Skin epidermis (tissue), 12 donors: ENCODE measurements around the gene YWHAQ.
A peak's percentile ranks its signal among the peaks of the same experiment; 100 is the strongest.
"Not testable (repeated sequence)": the region's sequence is repeated elsewhere in the genome, so short reads cannot be mapped to it uniquely, and the experiment has no call there.

Source experiments
- H3K27ac ChIP-seq, 21 experiments: fragments of 200-600 bp; sonication (generic) in 11 of 21; one replicate each; pipeline ENCODE4 v1.5.0; 2020; ENCODE audit warnings: mild to moderate bottlenecking in 3 of 21, inconsistent platforms in 2 of 21, moderate library complexity in 2 of 21
- H3K4me3 ChIP-seq, 7 experiments: fragments of 200-600 bp; sonication (generic) in 2 of 7; one replicate each; pipeline ENCODE4 v1.5.0; 2020; ENCODE audit warnings: inconsistent platforms in 2 of 7, mild to moderate bottlenecking in 2 of 7, moderate library complexity in 1 of 7

Gene YWHAQ

GRCh38 chr2:9601397-9601796 is 29.4 kb downstream of the YWHAQ start:
- no peak overlapping the region for H3K27ac ChIP-seq
- H3K4me3 ChIP-seq = no peak overlapping the region

- H3K27ac ChIP-seq = no peak overlapping the region
- H3K4me3 ChIP-seq = no peak overlapping the region
Measured at GRCh38 chr2:9599430-9599829, 31.4 kb downstream of the YWHAQ start.

GRCh38 chr2:9596621-9597311 is 34.0 kb downstream of the YWHAQ start:
- H3K4me3 ChIP-seq = no peak overlapping the region
- peak overlapping the region in 2 of 21 experiments; percentile 3 to 62 for H3K27ac ChIP-seq

- Histone ChIP-seq H3K4me3 (no peak overlapping the region), H3K27ac (peak overlapping the region in 2 of 21 experiments; percentile 52 to 62)
Measured at GRCh38 chr2:9595746-9596145, 35.1 kb downstream of the YWHAQ start.

- H3K27ac ChIP-seq = peak overlapping the region in 9 of 21 experiments; percentile 1 to 72 (median 46)
- H3K4me3 ChIP-seq = not testable (repeated sequence)
Measured at GRCh38 chr2:9595256-9595655, 35.5 kb downstream of the YWHAQ start.

GRCh38 chr2:9594366-9595054 is 36.3 kb downstream of the YWHAQ start:
- Histone ChIP-seq H3K27ac (peak overlapping the region in 13 of 21 experiments; percentile 7 to 72 (median 46)), H3K4me3 (no peak overlapping the region)

- H3K4me3 ChIP-seq = no peak overlapping the region
- H3K27ac ChIP-seq = peak overlapping the region in 7 of 21 experiments; percentile 17 to 71 (median 55)
Measured at GRCh38 chr2:9593925-9594324, 36.9 kb downstream of the YWHAQ start.

GRCh38 chr2:9592699-9593098 is 38.1 kb downstream of the YWHAQ start:
- no peak overlapping the region for H3K27ac ChIP-seq
- no peak overlapping the region for H3K4me3 ChIP-seq

- no peak overlapping the region for H3K4me3 ChIP-seq
- H3K27ac ChIP-seq = no peak overlapping the region
Measured at GRCh38 chr2:9590641-9591040, 40.2 kb downstream of the YWHAQ start.

- H3K27ac ChIP-seq = no peak overlapping the region
- H3K4me3 ChIP-seq = no peak overlapping the region
Measured at GRCh38 chr2:9586465-9586864, 44.3 kb downstream of the YWHAQ start.

- no peak overlapping the region for H3K4me3 ChIP-seq
- no peak overlapping the region for H3K27ac ChIP-seq
Measured at GRCh38 chr2:9585486-9585885, 45.3 kb downstream of the YWHAQ start.

GRCh38 chr2:9584902-9585301 is 45.9 kb downstream of the YWHAQ start:
- H3K27ac ChIP-seq, H3K4me3 ChIP-seq: not testable (repeated sequence)

- Histone ChIP-seq H3K4me3 (no peak overlapping the region), H3K27ac (no peak overlapping the region)
Measured at GRCh38 chr2:9582624-9583023, 48.2 kb downstream of the YWHAQ start.

- H3K27ac ChIP-seq = no peak overlapping the region
Measured at GRCh38 chr2:9578467-9579235, 52.1 kb downstream of the YWHAQ start.

GRCh38 chr2:9574331-9574730 is 56.5 kb downstream of the YWHAQ start:
- no peak overlapping the region for H3K4me3 ChIP-seq
- peak overlapping the region in 4 of 21 experiments; percentile 13 to 51 (median 33) for H3K27ac ChIP-seq

More at GRCh38 chr2:9578467-9579235, 52.1 kb downstream of the YWHAQ start:
- H3K4me3 ChIP-seq = no peak overlapping the region

- H3K27ac ChIP-seq = peak overlapping the region in 5 of 21 experiments; percentile 13 to 52 (median 31)
- H3K4me3 ChIP-seq = no peak overlapping the region
Measured at GRCh38 chr2:9573840-9574239, 57.0 kb downstream of the YWHAQ start.

GRCh38 chr2:9573013-9573720 is 57.6 kb downstream of the YWHAQ start:
- no peak overlapping the region for H3K4me3 ChIP-seq
- peak overlapping the region in 1 of 21 experiments; percentile 51 for H3K27ac ChIP-seq

GRCh38 chr2:9570182-9571060 is 60.4 kb downstream of the YWHAQ start:
- H3K27ac ChIP-seq = no peak overlapping the region
- no peak overlapping the region for H3K4me3 ChIP-seq
